ENCODE measurements around the gene TRIM13.

- no peak for TF ChIP-seq FOXM1 (IDR thresholded peaks at IDR 0.05; ENCODE audit: borderline replicate concordance, low read depth)
- no peak for TF ChIP-seq MAX (IDR thresholded peaks at IDR 0.05)
- TF ChIP-seq TEAD4 (IDR thresholded peaks at IDR 0.05): no peak
- TF ChIP-seq EP300 (IDR thresholded peaks at IDR 0.05; ENCODE audit: borderline replicate concordance): no peak
- no peak for TF ChIP-seq REST (IDR thresholded peaks at IDR 0.05; ENCODE audit: low read depth)
- TF ChIP-seq RAD21 (IDR thresholded peaks at IDR 0.05; ENCODE audit: low read depth): no peak
- TF ChIP-seq EGR1 (IDR thresholded peaks at IDR 0.05): no peak
- TF ChIP-seq TCF12 (IDR thresholded peaks at IDR 0.05; ENCODE audit: low read depth): no peak
- TF ChIP-seq CEBPB (IDR thresholded peaks at IDR 0.05): no peak
These were observed 58.6 kb downstream of the TRIM13 start for GRCh38 chr13:50055454-50055853.

Measured in Ishikawa (cell line).